T-helper 2 cell (primary cell): ENCODE measurements around the gene PAK2.
A peak's percentile ranks its signal among the peaks of the same experiment; 100 is the strongest.
"Not testable (repeated sequence)": the region's sequence is repeated elsewhere in the genome, so short reads cannot be mapped to it uniquely, and the experiment has no call there.

Experiments
- DNase-seq, 5 experiments: peaks; one replicate each; pipeline versions ENCODE4 v3.0.0 to v3.0.0-alpha.2; 2012 to 2022
- total RNA-seq, 2 donors: gene quantifications; one replicate each; lab custom pipeline; 2026; lab: John Stamatoyannopoulos, UW

Gene PAK2
- total RNA-seq = 77.9 to 95.1 reads per million in 2 donors

GRCh38 chr3:196739671-196740480 lies at the start of gene PAK2:
Gene PAK2, plus strand, starts transcription at chr3:196739857. Its CDS starts 42,790 bp downstream, at chr3:196782647.
- DNase-seq = peak; percentile 82 to 95 (median 88)

- no peak for DNase-seq
Observed at GRCh38 chr3:196689941-196690660, 49.6 kb upstream of the PAK2 start.

GRCh38 chr3:196691386-196691785 lies 48.3 kb upstream of the PAK2 start:
- DNase-seq = no peak

- DNase-seq = peak in 2 of 5 experiments; percentile 29 to 57
Observed at GRCh38 chr3:196694202-196694638, 45.4 kb upstream of the PAK2 start.

- peak in 2 of 5 experiments; percentile 6 to 50 for DNase-seq
Observed at GRCh38 chr3:196694941-196695848, 44.5 kb upstream of the PAK2 start.

- no peak for DNase-seq
Observed at GRCh38 chr3:196695849-196696226, 43.8 kb upstream of the PAK2 start.

- no peak for DNase-seq
Observed at GRCh38 chr3:196697270-196697669, 42.4 kb upstream of the PAK2 start.

- no peak for DNase-seq
Observed at GRCh38 chr3:196699749-196700148, 39.9 kb upstream of the PAK2 start.

- DNase-seq = no peak
Observed at GRCh38 chr3:196700801-196701200, 38.9 kb upstream of the PAK2 start.

- no peak for DNase-seq
Observed at GRCh38 chr3:196706327-196706726, 33.3 kb upstream of the PAK2 start.

GRCh38 chr3:196706731-196707130 lies 32.9 kb upstream of the PAK2 start:
- no peak for DNase-seq

GRCh38 chr3:196707566-196707965 lies 32.1 kb upstream of the PAK2 start:
- no peak for DNase-seq

- no peak for DNase-seq
Observed at GRCh38 chr3:196708467-196708866, 31.2 kb upstream of the PAK2 start.

- peak; percentile 75 to 98 (median 89) for DNase-seq
Observed at GRCh38 chr3:196711838-196712513, 27.7 kb upstream of the PAK2 start, which contains the start of the genes CEP19 and PIGX. Gene CEP19, minus strand, starts transcription at chr3:196712250. Its CDS starts 3,593 bp downstream, at chr3:196708657. Gene PIGX, plus strand, starts transcription at chr3:196712377.

- peak in 4 of 5 experiments; percentile 50 to 69 (median 52) for DNase-seq
Observed at GRCh38 chr3:196712514-196713413, 26.9 kb upstream of the PAK2 start.

GRCh38 chr3:196717162-196717561 lies 22.5 kb upstream of the PAK2 start:
- not testable (repeated sequence) for DNase-seq

- DNase-seq = no peak
Observed at GRCh38 chr3:196721097-196721496, 18.6 kb upstream of the PAK2 start.

GRCh38 chr3:196726788-196727675 lies 12.6 kb upstream of the PAK2 start:
- peak in 1 of 5 experiments; percentile 86 for DNase-seq

GRCh38 chr3:196735751-196736150 lies 3.9 kb upstream of the PAK2 start:
- DNase-seq = no peak
